PC-9 (cell line): ENCODE measurements around the gene ZMAT5. TPM values are rescaled to one million over a fixed set of nuclear protein-coding genes. Genes with fewer than 3 reads are reported as not detected.

Source experiments
- BruUV-seq: library from RNA; stranded (reverse); fragments of 400-500 nt; replicated peaks from 2 replicates; lab custom pipeline; 2021; lab: Mats Ljungman, UMichigan
- CTCF ChIA-PET: fragments of 300-600 bp; sonication (Branson Sonifier 250); formaldehyde crosslinking; loops from one replicate; lab custom pipeline; 2022; ENCODE audit warnings: antibody characterized with exemption; lab: Charles Lee
- POLR2A ChIA-PET: fragments of 300-600 bp; sonication (Branson Sonifier 250); formaldehyde crosslinking; loops from one replicate; lab custom pipeline; 2022; ENCODE audit warnings: antibody characterized with exemption; ENCODE audit not compliant: unreplicated experiment; lab: Charles Lee
- DNase-seq, 2 experiments: peaks; one replicate each; pipeline versions ENCODE4 v3.0.0 to v3.0.0-alpha.2; 2015 to 2022; ENCODE audit warnings: mixed read lengths in 1 of 2
- H2AFZ ChIP-seq: fragments of 200-600 bp; sonication (generic); 2 replicates; pipeline ENCODE4 v1.8.1; 2017; ENCODE audit warnings: antibody characterized with exemption
- H3F3A ChIP-seq: fragments of 200-600 bp; sonication (generic); 2 replicates; pipeline ENCODE4 v1.8.1; 2017; ENCODE audit warnings: antibody characterized with exemption, mild to moderate bottlenecking, low read depth; ENCODE audit not compliant: insufficient read depth
- H3K27ac ChIP-seq: fragments of 200-600 bp; sonication (generic); 2 replicates; pipeline ENCODE4 v1.6.1; 2016; ENCODE audit warnings: mixed run types
- H3K27me3 ChIP-seq: fragments of 200-600 bp; sonication (generic); 2 replicates; pipeline ENCODE4 v1.6.1; 2016; ENCODE audit warnings: low read depth, mixed run types; ENCODE audit not compliant: insufficient read depth
- H3K36me3 ChIP-seq: fragments of 200-600 bp; sonication (generic); 2 replicates; pipeline ENCODE4 v1.6.1; 2016; ENCODE audit warnings: low read depth, mixed run types
- H3K4me1 ChIP-seq: fragments of 200-600 bp; sonication (generic); replicated peaks from 2 replicates; pipeline ENCODE4 v1.6.1; 2016; ENCODE audit warnings: mixed run types; ENCODE audit not compliant: insufficient read depth
- H3K4me2 ChIP-seq: fragments of 200-600 bp; sonication (generic); 2 replicates; pipeline ENCODE4 v1.6.1; 2017; ENCODE audit warnings: mixed run types
- H3K4me3 ChIP-seq: fragments of 200-600 bp; sonication (generic); 2 replicates; pipeline ENCODE4 v1.6.1; 2016; ENCODE audit warnings: mixed run types
- H3K79me2 ChIP-seq: fragments of 200-600 bp; sonication (generic); 2 replicates; pipeline ENCODE4 v1.6.1; 2017; ENCODE audit warnings: low read depth, mixed run types
- H3K9me2 ChIP-seq: fragments of 200-600 bp; sonication (generic); 2 replicates; pipeline ENCODE4 v1.8.1; 2017; ENCODE audit warnings: mild to moderate bottlenecking; ENCODE audit not compliant: insufficient read depth
- H3K9me3 ChIP-seq: fragments of 200-600 bp; sonication (generic); 2 replicates; pipeline ENCODE4 v1.8.1; 2016; ENCODE audit warnings: low read depth; ENCODE audit not compliant: insufficient read depth
- H4K20me1 ChIP-seq: fragments of 200-600 bp; sonication (generic); 2 replicates; pipeline ENCODE4 v1.8.1; 2017; ENCODE audit not compliant: insufficient read depth
- CTCF ChIP-seq: fragments of 200-600 bp; sonication (generic); conservative IDR thresholded peaks from 2 replicates; pipeline ENCODE4 v1.6.1; 2017; ENCODE audit warnings: mixed run types, antibody characterized with exemption, mild to moderate bottlenecking, moderate library complexity
- EZH2 ChIP-seq: fragments of 200-600 bp; sonication (generic); IDR thresholded peaks from 2 replicates; pipeline ENCODE4 v1.8.0; 2017; ENCODE audit warnings: antibody characterized with exemption, low read depth
- intact Hi-C: fragments of 100-400 bp; cut with micrococcal nuclease; formaldehyde crosslinking; loops from one replicate; pipeline ENCODE4 v1.10.0; 2022; ENCODE audit not compliant: unreplicated experiment
- total RNA-seq: library from RNA; stranded (reverse); gene quantifications from 2 replicates; pipeline ENCODE4 v1.2.3, GENCODE V29; 2021

Gene ZMAT5
- total RNA-seq, 1 experiment from 2014 or later: 14.2 TPM

GRCh38 chr22:29798801-29799200, 32.0 kb upstream of the ZMAT5 start:
- Histone ChIP-seq H3K9me3 (no peaks in the 10 kb centered on the region), H4K20me1 (no peaks in the 10 kb centered on the region), H3F3A (peaks cover 52% of the 10 kb centered on the region), H3K27ac (peak overlapping the region; percentile 93), H3K4me3 (peak overlapping the region; percentile 44; the same call in 1 of the 2 replicates), H3K4me1 (peaks cover 76% of the 10 kb centered on the region), H3K27me3 (no peaks in the 10 kb centered on the region), H3K36me3 (peaks cover 10% of the 10 kb centered on the region), H3K4me2 (peak overlapping the region; percentile 79), H3K9me2 (no peaks in the 10 kb centered on the region), H2AFZ (no peak overlapping the region), H3K79me2 (peaks cover 10% of the 10 kb centered on the region)
- no peak for TF ChIP-seq CTCF
- TF ChIP-seq EZH2: no peak
- ChIA-PET POLR2A (interaction anchor here (0.5 kb wide), 1 partner anchor 404 kb away, joined by 3 read pairs; no protein-coding TSS in a partner anchor), CTCF (no interaction called here)
- intact Hi-C loops: loop anchor here (1.0 to 5.0 kb wide), 3 partner anchors 22 to 96 kb away; partner anchors contain the start of genes UQCR10 and ZMAT5
- TSS peak; percentile 58 for BruUV-seq
- peak; percentile 62 to 87 for DNase-seq

- Histone ChIP-seq H3F3A (peaks cover 52% of the 10 kb centered on the region), H3K9me3 (no peaks in the 10 kb centered on the region), H3K27me3 (no peaks in the 10 kb centered on the region), H4K20me1 (no peaks in the 10 kb centered on the region), H3K27ac (peak overlapping the region; percentile 93), H3K4me1 (peaks cover 76% of the 10 kb centered on the region), H2AFZ (no peak overlapping the region), H3K79me2 (peaks cover 10% of the 10 kb centered on the region), H3K9me2 (no peaks in the 10 kb centered on the region), H3K36me3 (peaks cover 10% of the 10 kb centered on the region), H3K4me2 (peak overlapping the region; percentile 79), H3K4me3 (peak overlapping the region; percentile 44; the same call in 1 of the 2 replicates)
- POLR2A ChIA-PET: interaction anchor here (0.5 to 0.6 kb wide), 2 partner anchors 95 to 405 kb away, joined by 3 to 6 read pairs; no protein-coding TSS in a partner anchor
- intact Hi-C loops: loop anchor here (2.0 to 5.0 kb wide), 2 partner anchors 32 to 96 kb away; partner anchors contain the start of genes UQCR10 and ZMAT5
- CTCF ChIA-PET: no interaction called here
- no peak for DNase-seq
- TF ChIP-seq CTCF (no peak), EZH2 (no peak)
- no TSS peak for BruUV-seq
Observed at GRCh38 chr22:29798318-29798717, 31.5 kb upstream of the ZMAT5 start.

GRCh38 chr22:29797351-29797750, 30.5 kb upstream of the ZMAT5 start:
- Histone ChIP-seq H3K36me3 (peaks cover 10% of the 10 kb centered on the region), H3K27me3 (no peaks in the 10 kb centered on the region), H3K4me3 (no peak overlapping the region), H2AFZ (no peak overlapping the region), H3K79me2 (peaks cover 10% of the 10 kb centered on the region), H3K4me1 (peaks cover 76% of the 10 kb centered on the region), H3F3A (peaks cover 46% of the 10 kb centered on the region), H4K20me1 (no peaks in the 10 kb centered on the region), H3K27ac (peak overlapping the region; percentile 93), H3K9me3 (no peaks in the 10 kb centered on the region), H3K9me2 (no peaks in the 10 kb centered on the region), H3K4me2 (peak overlapping the region; percentile 79)
- no peak for TF ChIP-seq CTCF
- TF ChIP-seq EZH2: no peak
- no TSS peak for BruUV-seq
- DNase-seq: no peak
- ChIA-PET POLR2A (interaction anchor here (0.6 kb wide), 1 partner anchor 995 kb away, joined by 7 read pairs; no protein-coding TSS in a partner anchor), CTCF (no interaction called here)
- intact Hi-C loops: loop anchor here (5.0 kb wide), 1 partner anchor 95 kb away; no protein-coding TSS in a partner anchor
